VCaP (cell line): Measurements from ENCODE around the gene PDE6A.

Experiments used
- H3K27ac ChIP-seq: fragments of 450-650 bp; 2 replicates; pipeline ENCODE4 v1.5.1; 2017
- CTCF ChIP-seq: fragments of 450-650 bp; conservative IDR thresholded peaks from 2 replicates; pipeline ENCODE4 v1.5.1; 2017; ENCODE audit warnings: mild to moderate bottlenecking, moderate library complexity

The PDE6A gene

DNA sequence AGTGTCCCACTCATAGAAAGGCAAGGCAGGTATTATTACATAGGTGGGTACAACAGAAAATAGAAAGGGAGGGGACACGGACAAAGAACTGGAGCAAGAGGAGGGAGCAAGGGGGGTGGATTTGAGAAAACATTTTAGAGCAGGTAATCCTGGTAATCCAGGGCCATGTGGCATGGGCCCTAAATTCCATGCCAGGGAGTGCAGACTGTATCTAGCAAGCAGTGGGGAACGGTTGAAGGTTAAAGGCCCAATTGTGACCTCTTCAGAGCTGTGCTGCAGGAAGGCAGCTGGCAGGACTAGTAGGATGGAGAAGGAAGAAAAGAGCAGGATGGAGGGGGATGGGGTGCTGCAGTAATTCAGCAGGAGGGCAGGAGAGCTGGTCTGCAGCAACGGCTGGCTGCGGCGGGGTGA lies 75.2 kb downstream of the PDE6A start:
- no peak for TF ChIP-seq CTCF
- no peak overlapping the region for H3K27ac ChIP-seq

GRCh38 chr5:149865746-149866145 lies 78.8 kb downstream of the PDE6A start:
- no peak for TF ChIP-seq CTCF
- no peak overlapping the region for H3K27ac ChIP-seq

GRCh38 chr5:149863830-149864229 lies 80.8 kb downstream of the PDE6A start:
- H3K27ac ChIP-seq = no peak overlapping the region
- no peak for TF ChIP-seq CTCF

GRCh38 chr5:149863176-149863575 lies 81.4 kb downstream of the PDE6A start:
- H3K27ac ChIP-seq = no peak overlapping the region
- TF ChIP-seq CTCF = no peak

- H3K27ac ChIP-seq = no peak overlapping the region
Measured at GRCh38 chr5:149860801-149861322, 83.7 kb downstream of the PDE6A start.

DNA sequence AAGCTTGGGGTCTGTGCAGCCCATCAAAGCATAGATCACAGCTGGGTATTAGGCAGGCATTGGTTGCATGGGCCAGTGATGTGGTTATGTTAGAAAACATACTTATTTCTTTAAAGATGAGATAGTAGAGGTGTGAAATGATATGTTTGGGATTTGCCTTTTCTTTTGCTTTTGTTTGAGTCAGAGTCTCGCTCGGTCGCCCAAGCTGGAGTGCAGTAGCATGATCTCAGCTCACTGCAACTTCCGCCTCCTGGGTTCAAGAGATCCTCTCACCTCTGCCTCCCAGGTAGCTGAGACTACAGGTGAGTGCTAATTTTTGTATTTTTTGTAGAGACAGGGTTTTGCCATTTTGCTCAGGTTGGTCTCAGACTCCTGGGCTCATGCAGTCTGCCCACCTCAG lies 84.8 kb downstream of the PDE6A start:
- no peak for TF ChIP-seq CTCF
- H3K27ac ChIP-seq = no peak overlapping the region

More at GRCh38 chr5:149860801-149861322, 83.7 kb downstream of the PDE6A start:
- TF ChIP-seq CTCF = no peak

- H3K27ac ChIP-seq = peak overlapping the region; percentile 75; the same call in 1 of the 2 replicates
Measured at GRCh38 chr5:149858481-149858880, 86.1 kb downstream of the PDE6A start.

GRCh38 chr5:149857499-149857898 lies 87.1 kb downstream of the PDE6A start:
- H3K27ac ChIP-seq = peak overlapping the region; percentile 75
- no peak for TF ChIP-seq CTCF
